Hepatocyte (in vitro differentiated cells): ENCODE data around the gene LCE1E. TPM values are rescaled to one million over a fixed set of nuclear protein-coding genes. Genes with fewer than 3 reads are reported as not detected.

Experiments used
- DNase-seq: peaks from one replicate; pipeline ENCODE4 v3.0.0-alpha.2; 2016; ENCODE audit warnings: low spot score
- H2AFZ ChIP-seq: fragments of 200-600 bp; sonication (generic); 2 replicates; pipeline ENCODE4 v1.6.0; 2016; ENCODE audit warnings: antibody characterized with exemption, mild to moderate bottlenecking
- H3K27ac ChIP-seq: fragments of 200-600 bp; sonication (generic); 2 replicates; pipeline ENCODE4 v1.5.1; 2016; ENCODE audit warnings: mild to moderate bottlenecking
- H3K27me3 ChIP-seq: fragments of 200-600 bp; sonication (generic); 2 replicates; pipeline ENCODE4 v1.6.1; 2016
- H3K36me3 ChIP-seq: fragments of 200-600 bp; sonication (generic); replicated peaks from 2 replicates; pipeline ENCODE4 v1.5.1; 2016; ENCODE audit warnings: low read depth; ENCODE audit not compliant: insufficient read depth
- H3K4me1 ChIP-seq: fragments of 200-600 bp; sonication (generic); 2 replicates; pipeline ENCODE4 v1.5.1; 2016; ENCODE audit warnings: mild to moderate bottlenecking, moderate library complexity; ENCODE audit not compliant: insufficient read depth
- H3K4me2 ChIP-seq: fragments of 200-600 bp; sonication (generic); 2 replicates; pipeline ENCODE4 v1.6.0; 2016
- H3K4me3 ChIP-seq: fragments of 200-600 bp; sonication (generic); 2 replicates; pipeline ENCODE4 v1.5.1; 2016; ENCODE audit warnings: mild to moderate bottlenecking
- H3K79me2 ChIP-seq: fragments of 200-600 bp; sonication (generic); 2 replicates; pipeline ENCODE4 v1.6.0; 2017; ENCODE audit warnings: mild to moderate bottlenecking
- H3K9me2 ChIP-seq: fragments of 200-600 bp; sonication (generic); replicated peaks from 2 replicates; pipeline ENCODE4 v1.6.0; 2017; ENCODE audit warnings: mild to moderate bottlenecking; ENCODE audit not compliant: insufficient read depth
- H3K9me3 ChIP-seq: fragments of 200-600 bp; sonication (generic); 2 replicates; pipeline ENCODE4 v1.5.1; 2016; ENCODE audit warnings: low read depth, mild to moderate bottlenecking
- H4K20me1 ChIP-seq: fragments of 200-600 bp; sonication (generic); 2 replicates; pipeline ENCODE4 v1.6.0; 2016; ENCODE audit warnings: mild to moderate bottlenecking; ENCODE audit not compliant: insufficient read depth, poor library complexity, severe bottlenecking
- EZH2 ChIP-seq: fragments of 200-600 bp; sonication (generic); IDR thresholded peaks from 2 replicates; pipeline ENCODE4 v1.6.1; 2016; ENCODE audit warnings: antibody characterized with exemption, mild to moderate bottlenecking, borderline replicate concordance
- EZH2phosphoT487 ChIP-seq: fragments of 200-600 bp; sonication (generic); IDR thresholded peaks from one replicate; pipeline ENCODE4 v1.6.1; 2018; ENCODE audit warnings: antibody characterized with exemption, mild to moderate bottlenecking, low read depth, moderate library complexity; ENCODE audit not compliant: unreplicated experiment, severe bottlenecking
- WGBS: methylation state at CpG from one replicate; pipeline ENCODE4 v1.1.6; 2016; ENCODE audit warnings: low lambda C conversion rate; ENCODE audit errors: missing lambda C conversion rate; 5-methylcytosine and 5-hydroxymethylcytosine counted together
- polyA plus RNA-seq: library from polyadenylated mRNA; unstranded; fragments of >200 nt; fragmentation: Nextera tagmentation; extraction: Ambion mirVana; gene quantifications from 2 replicates; pipeline ENCODE4 v1.2.1, GENCODE V29; 2016
- total RNA-seq: library from RNA; depleted of rRNA; stranded (reverse); fragments of >200 nt; gene quantifications from 2 replicates; pipeline ENCODE4 v1.2.3, GENCODE V29; 2014
- TF ChIP-seq, protein P1 (sequence below): fragments of 200-600 bp; sonication (generic); IDR thresholded peaks from 2 replicates; pipeline ENCODE4 v1.5.1; 2016; ENCODE audit warnings: antibody characterized with exemption, mild to moderate bottlenecking; ENCODE audit not compliant: poor library complexity

LCE1E gene
- total and polyA plus RNA-seq, 2 experiments from 2014 or later = not detected

DNA sequence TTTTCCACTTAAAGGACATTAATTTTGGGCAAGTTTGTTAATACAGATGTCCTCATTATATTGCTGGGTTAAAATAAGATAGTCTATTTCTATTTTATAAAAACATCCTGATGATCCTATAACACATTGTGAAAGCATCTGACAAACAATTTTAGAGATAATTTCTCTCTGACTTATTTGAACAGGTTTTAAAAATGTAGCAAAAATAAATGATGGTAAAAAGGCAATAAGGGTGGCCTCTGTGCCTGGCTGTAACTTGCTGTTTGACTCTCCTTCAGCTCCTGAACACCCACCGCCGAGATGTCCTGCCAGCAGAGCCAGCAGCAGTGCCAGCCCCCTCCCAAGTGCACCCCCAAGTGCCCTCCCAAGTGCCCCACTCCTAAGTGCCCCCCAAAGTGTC is 41.1 kb downstream of the LCE1E start, which contains the start of gene LCE1A:
Gene LCE1A (plus strand): TSS at position 301 of the 400 bp plus-strand sequence. CDS start 0 bp downstream, at position 301.
- Histone ChIP-seq H3K9me2 (no peaks in the 10 kb centered on the region), H3K4me3 (no peak within 1 kb of the TSS), H2AFZ (no peak within 1 kb of the TSS), H3K27ac (no peak within 1 kb of the TSS), H3K4me1 (no peaks in the 10 kb centered on the region), H3K4me2 (no peak within 1 kb of the TSS), H3K79me2 (no peaks in the 10 kb centered on the region), H4K20me1 (no peaks in the 10 kb centered on the region), H3K27me3 (no peaks in the 10 kb centered on the region), H3K36me3 (no peaks in the 10 kb centered on the region), H3K9me3 (no peaks in the 10 kb centered on the region)
- DNase-seq = no peak
- WGBS = 63% methylated on average over 2 of the region's 2 CpGs
- no peak for TF ChIP-seq EZH2
- TF ChIP-seq, protein P1, sequence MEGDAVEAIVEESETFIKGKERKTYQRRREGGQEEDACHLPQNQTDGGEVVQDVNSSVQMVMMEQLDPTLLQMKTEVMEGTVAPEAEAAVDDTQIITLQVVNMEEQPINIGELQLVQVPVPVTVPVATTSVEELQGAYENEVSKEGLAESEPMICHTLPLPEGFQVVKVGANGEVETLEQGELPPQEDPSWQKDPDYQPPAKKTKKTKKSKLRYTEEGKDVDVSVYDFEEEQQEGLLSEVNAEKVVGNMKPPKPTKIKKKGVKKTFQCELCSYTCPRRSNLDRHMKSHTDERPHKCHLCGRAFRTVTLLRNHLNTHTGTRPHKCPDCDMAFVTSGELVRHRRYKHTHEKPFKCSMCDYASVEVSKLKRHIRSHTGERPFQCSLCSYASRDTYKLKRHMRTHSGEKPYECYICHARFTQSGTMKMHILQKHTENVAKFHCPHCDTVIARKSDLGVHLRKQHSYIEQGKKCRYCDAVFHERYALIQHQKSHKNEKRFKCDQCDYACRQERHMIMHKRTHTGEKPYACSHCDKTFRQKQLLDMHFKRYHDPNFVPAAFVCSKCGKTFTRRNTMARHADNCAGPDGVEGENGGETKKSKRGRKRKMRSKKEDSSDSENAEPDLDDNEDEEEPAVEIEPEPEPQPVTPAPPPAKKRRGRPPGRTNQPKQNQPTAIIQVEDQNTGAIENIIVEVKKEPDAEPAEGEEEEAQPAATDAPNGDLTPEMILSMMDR = no peak
- TF ChIP-seq EZH2phosphoT487 = no peak

DNA sequence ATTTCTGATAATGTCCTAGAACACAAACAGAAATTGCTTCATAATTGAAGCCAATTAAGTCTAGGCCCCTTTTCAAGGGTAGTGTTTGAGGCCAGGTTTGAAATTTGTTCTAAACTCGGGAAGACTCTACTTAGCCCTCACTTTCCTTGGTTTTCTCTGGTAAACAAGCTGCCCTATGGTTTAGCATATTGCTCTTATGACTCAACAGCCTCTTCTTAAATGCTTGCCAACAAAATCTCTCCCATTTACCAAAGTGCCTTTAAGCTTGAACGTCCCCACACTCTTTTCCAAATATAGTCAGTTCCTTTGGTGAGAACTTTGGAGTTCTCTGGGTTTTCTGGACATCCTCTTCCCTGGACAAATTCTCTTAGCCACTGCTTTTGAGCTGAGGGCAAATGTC is 50.8 kb downstream of the LCE1E start:
- H2AFZ ChIP-seq = no peak overlapping the region
- H3K4me2 ChIP-seq = no peak overlapping the region
- H3K79me2 ChIP-seq = no peaks in the 10 kb centered on the region
- no peak overlapping the region for H3K4me3 ChIP-seq
- no peaks in the 10 kb centered on the region for H3K36me3 ChIP-seq
- DNase-seq = no peak
- WGBS = 16% methylated on average over 2 of the region's 2 CpGs
- H3K9me3 ChIP-seq = no peaks in the 10 kb centered on the region
- TF ChIP-seq EZH2 (no peak), EZH2phosphoT487 (no peak)
- TF ChIP-seq, protein P1 = no peak
- H4K20me1 ChIP-seq = no peaks in the 10 kb centered on the region
- H3K4me1 ChIP-seq = no peaks in the 10 kb centered on the region
- no peaks in the 10 kb centered on the region for H3K27me3 ChIP-seq
- H3K27ac ChIP-seq = no peak overlapping the region
- no peaks in the 10 kb centered on the region for H3K9me2 ChIP-seq

Other genes with a start within 250 kb of the LCE1E start
- gene LCE3E, start 219.5 kb upstream of the LCE1E start, total RNA-seq = not detected in 2 replicates
- gene LCE3E, start 219.5 kb upstream of the LCE1E start, polyA plus RNA-seq = not detected in 2 replicates
- not detected in 2 replicates for gene LCE3D, start 205.7 kb upstream of the LCE1E start, total RNA-seq
- gene LCE3D, start 205.7 kb upstream of the LCE1E start, polyA plus RNA-seq = not detected in 2 replicates
- not detected in 2 replicates for gene LCE3C, start 186.0 kb upstream of the LCE1E start, total RNA-seq
- gene LCE3C, start 186.0 kb upstream of the LCE1E start, polyA plus RNA-seq = not detected in 2 replicates
- gene LCE3B, start 172.4 kb upstream of the LCE1E start, total RNA-seq = not detected in 2 replicates
- gene LCE3B, start 172.4 kb upstream of the LCE1E start, polyA plus RNA-seq = not detected in 2 replicates
- gene LCE3A, start 163.2 kb upstream of the LCE1E start, total RNA-seq = not detected in 2 replicates
- not detected in 2 replicates for gene LCE3A, start 163.2 kb upstream of the LCE1E start, polyA plus RNA-seq
- gene LCE2D, start 122.9 kb upstream of the LCE1E start, total RNA-seq = not detected in 2 replicates
- gene LCE2D, start 122.9 kb upstream of the LCE1E start, polyA plus RNA-seq = not detected in 2 replicates
- not detected in 2 replicates for gene LCE2C, start 111.0 kb upstream of the LCE1E start, total RNA-seq
- not detected in 2 replicates for gene LCE2C, start 111.0 kb upstream of the LCE1E start, polyA plus RNA-seq
- not detected in 2 replicates for gene LCE2B, start 100.1 kb upstream of the LCE1E start, total RNA-seq
- not detected in 2 replicates for gene LCE2B, start 100.1 kb upstream of the LCE1E start, polyA plus RNA-seq
- gene LCE2A, start 87.9 kb upstream of the LCE1E start, total RNA-seq = not detected in 2 replicates
- gene LCE2A, start 87.9 kb upstream of the LCE1E start, polyA plus RNA-seq = not detected in 2 replicates
- gene LCE4A, start 78.1 kb upstream of the LCE1E start, total RNA-seq = not detected in 2 replicates
- gene LCE4A, start 78.1 kb upstream of the LCE1E start, polyA plus RNA-seq = not detected in 2 replicates
- gene KPRP, start 28.2 kb upstream of the LCE1E start, total RNA-seq = not detected in 2 replicates
- not detected in 2 replicates for gene KPRP, start 28.2 kb upstream of the LCE1E start, polyA plus RNA-seq
- gene LCE1F, start 11.1 kb upstream of the LCE1E start, total RNA-seq = not detected in 2 replicates
- not detected in 2 replicates for gene LCE1F, start 11.1 kb upstream of the LCE1E start, polyA plus RNA-seq
- not detected in 2 replicates for gene LCE1D, start 10.5 kb downstream of the LCE1E start, total RNA-seq
- not detected in 2 replicates for gene LCE1D, start 10.5 kb downstream of the LCE1E start, polyA plus RNA-seq
- gene LCE1C, start 20.4 kb downstream of the LCE1E start, total RNA-seq = not detected in 2 replicates
- not detected in 2 replicates for gene LCE1C, start 20.4 kb downstream of the LCE1E start, polyA plus RNA-seq
- gene LCE1B, start 25.7 kb downstream of the LCE1E start, total RNA-seq = not detected in 2 replicates
- not detected in 2 replicates for gene LCE1B, start 25.7 kb downstream of the LCE1E start, polyA plus RNA-seq
- not detected in 2 replicates for gene LCE1A, start 41.2 kb downstream of the LCE1E start, total RNA-seq
- gene LCE1A, start 41.2 kb downstream of the LCE1E start, polyA plus RNA-seq = not detected in 2 replicates
- gene LCE6A, start 56.6 kb downstream of the LCE1E start, total RNA-seq = not detected in 2 replicates
- gene LCE6A, start 56.6 kb downstream of the LCE1E start, polyA plus RNA-seq = not detected in 2 replicates
- not detected in 2 replicates for gene LCE7A, start 73.7 kb downstream of the LCE1E start, total RNA-seq
- gene LCE7A, start 73.7 kb downstream of the LCE1E start, polyA plus RNA-seq = not detected in 2 replicates
- not detected in 2 replicates for gene SMCP, start 92.1 kb downstream of the LCE1E start, total RNA-seq
- gene SMCP, start 92.1 kb downstream of the LCE1E start, polyA plus RNA-seq = not detected in 2 replicates
- gene IVL, start 122.3 kb downstream of the LCE1E start, total RNA-seq = 0.52 TPM in 1 of 2 replicates, not detected in the other
- gene IVL, start 122.3 kb downstream of the LCE1E start, polyA plus RNA-seq = not detected in 2 replicates
- not detected in 2 replicates for gene SPRR5, start 160.9 kb downstream of the LCE1E start, total RNA-seq
- gene SPRR5, start 160.9 kb downstream of the LCE1E start, polyA plus RNA-seq = not detected in 2 replicates
- gene SPRR4, start 184.4 kb downstream of the LCE1E start, total RNA-seq = not detected in 2 replicates
- not detected in 2 replicates for gene SPRR4, start 184.4 kb downstream of the LCE1E start, polyA plus RNA-seq
- not detected in 2 replicates for gene SPRR1A, start 197.8 kb downstream of the LCE1E start, total RNA-seq
- not detected in 2 replicates for gene SPRR1A, start 197.8 kb downstream of the LCE1E start, polyA plus RNA-seq
- not detected in 2 replicates for gene SPRR3, start 215.5 kb downstream of the LCE1E start, total RNA-seq
- 0.40 and 0.72 TPM in 2 replicates for gene SPRR3, start 215.5 kb downstream of the LCE1E start, polyA plus RNA-seq
- not detected in 2 replicates for gene SPRR1B, start 244.9 kb downstream of the LCE1E start, total RNA-seq
- gene SPRR1B, start 244.9 kb downstream of the LCE1E start, polyA plus RNA-seq = 0.54 TPM in 1 of 2 replicates, not detected in the other